ENCODE results near the gene CHMP1A.
"Not testable (repeated sequence)": the region's sequence is repeated elsewhere in the genome, so short reads cannot be mapped to it uniquely, and the experiment has no call there.

CHMP1A gene

DNA sequence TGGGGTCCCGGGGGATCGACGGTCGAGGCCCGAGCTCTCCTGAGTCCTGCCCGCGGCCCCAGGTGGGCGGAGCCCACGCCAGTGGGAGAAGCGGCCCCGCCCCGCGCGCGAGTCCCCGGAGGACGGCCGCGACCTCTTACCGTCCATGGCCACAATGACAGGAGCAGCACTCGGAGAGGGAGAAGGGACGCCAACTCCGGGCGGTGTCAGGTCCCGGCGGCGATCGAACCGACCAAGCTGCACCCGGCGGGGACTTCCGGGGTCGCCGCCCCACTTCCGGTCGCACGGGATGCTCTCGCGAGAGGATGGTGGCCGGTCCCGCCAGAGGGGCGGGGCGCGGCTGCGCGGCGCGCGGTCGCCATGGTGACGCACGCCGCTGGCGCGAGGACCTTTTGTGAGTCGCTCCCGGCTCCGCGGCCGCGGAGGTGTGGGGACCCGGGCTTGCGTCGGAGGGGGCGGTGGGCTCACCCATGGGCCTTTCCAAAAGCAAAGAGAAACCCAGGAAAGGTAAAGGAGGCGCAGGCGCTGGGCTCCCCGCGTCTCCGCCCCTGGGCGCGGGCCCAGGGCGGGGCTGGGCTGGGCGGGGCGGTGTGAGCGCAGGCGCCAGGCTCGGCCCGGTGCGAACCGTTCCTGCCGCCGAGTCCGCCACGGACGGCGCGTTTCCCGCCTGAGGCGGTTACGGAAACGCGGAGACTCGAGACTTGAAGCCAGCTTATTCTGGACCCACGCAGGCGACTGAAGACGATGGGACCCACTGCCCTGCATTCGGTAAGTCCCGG lies at the start of gene CHMP1A, which contains the start of gene SPATA33:
TSS of gene CHMP1A (minus strand) at position 267 of the 779 bp plus-strand sequence. CDS start at position 147, 120 bp downstream.
TSS of gene SPATA33 (plus strand) at position 395 of the 779 bp plus-strand sequence. CDS start at position 471, 76 bp downstream.
- Mint-ChIP-seq H3K27ac (peak within 1 kb of the TSS; percentile 90), H3K4me1 (ENCODE audit: low read depth) (peaks cover 41% of the 10 kb centered on the region), H3K9me3 (no peaks in the 10 kb centered on the region), H3K27me3 (no peaks in the 10 kb centered on the region), H3K36me3 (ENCODE audit: low read depth) (peaks cover 65% of the 10 kb centered on the region), H3K4me3 (peak within 1 kb of the TSS; percentile 91)
- peak; percentile 97 for DNase-seq

- Mint-ChIP-seq H3K4me3 (no peak overlapping the region), H3K27me3 (no peaks in the 10 kb centered on the region), H3K9me3 (no peaks in the 10 kb centered on the region), H3K4me1 (ENCODE audit: low read depth) (peaks cover 17% of the 10 kb centered on the region), H3K27ac (no peak overlapping the region), H3K36me3 (ENCODE audit: low read depth) (no peaks in the 10 kb centered on the region)
- DNase-seq, result no peak
Measured at GRCh38 chr16:89706518-89707260, 49.2 kb upstream of the CHMP1A start.

DNA sequence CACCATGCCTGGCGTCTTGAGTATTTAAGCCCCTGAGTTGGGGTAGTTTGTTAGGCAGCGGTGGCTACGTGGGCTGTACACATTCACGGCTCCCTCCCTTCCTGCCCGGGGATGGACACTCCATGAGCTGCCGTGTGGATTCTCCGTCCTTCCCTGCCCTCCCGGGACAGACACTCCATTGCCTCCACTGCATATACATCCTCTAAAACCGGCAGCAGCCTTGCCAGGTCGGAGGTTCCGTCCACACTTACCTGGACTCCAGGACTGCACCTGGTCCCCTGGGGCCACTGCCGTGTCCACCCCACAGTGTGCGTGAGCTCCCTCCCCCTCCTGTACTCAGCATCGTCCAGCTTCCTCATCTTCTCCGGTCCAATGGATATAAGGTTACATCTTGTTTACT lies 47.5 kb upstream of the CHMP1A start:
- peaks cover under 1% of the 10 kb centered on the region for H3K36me3 Mint-ChIP-seq (ENCODE audit: low read depth)
- no peak for DNase-seq
- H3K27me3 Mint-ChIP-seq, result no peaks in the 10 kb centered on the region
- H3K4me3 Mint-ChIP-seq, result no peak overlapping the region
- H3K27ac Mint-ChIP-seq, result no peak overlapping the region
- peaks cover 25% of the 10 kb centered on the region for H3K4me1 Mint-ChIP-seq (ENCODE audit: low read depth)
- H3K9me3 Mint-ChIP-seq, result no peaks in the 10 kb centered on the region

DNA sequence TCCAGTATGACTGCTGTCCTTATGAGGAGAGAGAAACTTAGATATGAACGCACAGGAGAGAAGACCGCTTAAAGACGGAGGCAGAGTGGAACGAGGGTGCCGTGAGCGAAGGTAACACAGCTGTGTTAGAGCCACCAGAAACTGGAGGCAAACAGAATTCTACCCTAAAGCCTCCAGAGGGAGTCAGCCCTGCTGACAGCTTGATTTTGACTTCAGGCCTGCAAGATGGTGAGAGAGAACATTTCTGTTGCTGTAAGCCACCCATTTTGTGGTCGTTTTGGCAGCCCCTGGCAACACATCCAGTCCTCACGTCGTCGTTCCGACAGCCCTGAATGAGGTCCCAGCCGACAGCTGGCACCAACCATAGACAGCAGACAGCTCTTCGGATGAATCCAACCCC lies 46.8 kb upstream of the CHMP1A start:
- DNase-seq, result no peak
- H3K27ac Mint-ChIP-seq, result no peak overlapping the region
- no peak overlapping the region for H3K4me3 Mint-ChIP-seq
- H3K9me3 Mint-ChIP-seq, result no peaks in the 10 kb centered on the region
- no peaks in the 10 kb centered on the region for H3K27me3 Mint-ChIP-seq
- peaks cover 29% of the 10 kb centered on the region for H3K4me1 Mint-ChIP-seq (ENCODE audit: low read depth)
- H3K36me3 Mint-ChIP-seq (ENCODE audit: low read depth), result peaks cover 6% of the 10 kb centered on the region

DNA sequence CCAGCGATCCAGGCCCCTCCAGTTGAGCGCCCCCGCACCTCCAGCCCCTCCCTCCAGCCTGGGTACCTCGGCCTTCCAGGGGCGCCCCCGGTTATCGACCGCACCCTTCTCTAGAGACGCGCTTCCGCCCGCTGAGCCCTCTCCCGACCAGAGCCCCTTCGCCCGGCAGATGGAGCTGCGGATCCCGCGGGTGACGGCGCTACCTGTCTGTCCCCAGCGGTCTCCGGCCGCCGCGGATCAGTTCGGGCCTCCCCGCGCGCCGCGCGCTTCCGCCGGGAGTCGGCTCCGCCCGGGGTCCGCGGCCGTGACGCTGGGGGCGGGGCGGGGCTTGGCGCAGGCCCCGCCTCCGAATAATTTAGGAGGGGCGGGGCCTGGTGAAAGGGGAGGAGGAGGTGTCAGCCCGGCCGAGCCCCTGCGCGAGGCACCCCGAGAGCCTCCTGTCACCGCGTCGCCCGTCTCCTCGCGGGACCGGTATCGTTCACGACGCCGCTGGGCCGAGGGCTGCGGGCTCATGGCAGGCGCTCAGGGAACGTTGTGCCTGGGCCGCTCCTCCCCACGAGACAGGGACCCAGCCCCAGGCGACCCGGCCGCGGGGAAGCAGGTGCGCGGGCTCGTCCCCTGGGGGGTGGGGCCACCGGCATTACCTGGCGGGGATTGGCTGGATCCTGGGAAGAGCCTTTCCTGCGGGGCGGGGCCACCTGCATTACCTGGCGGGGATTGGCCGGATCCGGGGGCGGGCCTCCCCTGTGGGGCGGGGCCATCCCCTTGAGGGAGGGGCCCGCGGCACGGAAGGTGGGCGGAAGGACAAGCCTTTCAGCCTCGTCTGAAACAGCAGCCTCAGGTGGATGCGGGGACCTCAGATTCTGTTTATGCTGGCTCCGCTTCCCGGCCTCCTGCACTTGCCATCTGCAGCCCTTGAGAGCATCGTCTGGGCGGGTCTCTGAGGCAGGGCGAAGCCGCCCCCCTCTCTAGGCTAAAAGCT lies 44.2 kb upstream of the CHMP1A start, which contains the start of gene SPATA2L:
TSS of gene SPATA2L (minus strand) at position 281 of the 982 bp plus-strand sequence. CDS start 473 bp downstream, outside the sequence.
- Mint-ChIP-seq H3K27ac (peak within 1 kb of the TSS; percentile 79), H3K27me3 (no peaks in the 10 kb centered on the region), H3K36me3 (ENCODE audit: low read depth) (peaks cover 17% of the 10 kb centered on the region)

DNA sequence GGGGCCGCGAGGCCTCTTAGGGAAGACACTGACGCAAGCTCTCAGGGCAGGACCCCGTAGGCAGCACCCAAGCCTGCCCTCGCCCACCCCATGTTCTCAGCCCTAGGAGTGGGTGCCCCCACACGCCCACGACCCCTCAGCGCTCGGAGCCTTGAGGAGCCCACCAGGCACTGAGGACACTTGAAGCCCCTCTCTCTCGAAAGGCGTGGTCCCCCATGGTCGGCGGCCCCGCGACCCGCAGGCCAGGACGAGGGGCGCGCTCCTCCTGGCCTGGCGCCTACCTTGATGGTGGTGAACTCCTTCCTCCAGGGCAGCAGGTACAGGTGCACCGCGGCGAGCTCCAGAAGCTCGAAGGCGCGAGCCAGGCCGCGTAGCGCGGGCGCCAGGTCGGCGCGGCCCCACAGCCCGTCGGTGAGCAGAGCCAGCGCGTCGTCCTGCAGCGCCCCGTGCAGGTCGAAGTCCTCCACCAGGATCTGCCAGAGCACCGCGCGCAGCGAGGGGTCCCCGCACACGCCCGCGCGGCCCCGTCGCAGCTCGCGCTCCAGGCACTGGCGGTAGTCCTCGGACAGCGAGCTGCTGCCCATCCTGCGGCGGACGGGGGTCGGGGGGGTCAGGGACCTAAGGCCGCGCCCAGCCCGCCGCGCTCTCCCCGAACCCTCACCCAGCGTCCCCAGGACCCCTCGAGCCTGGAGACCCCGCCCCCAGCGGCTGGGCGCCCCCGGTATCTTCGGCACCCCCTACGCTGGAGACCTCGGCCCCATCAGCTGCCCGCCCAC lies 43.3 kb upstream of the CHMP1A start:
- Mint-ChIP-seq H3K27me3 (no peaks in the 10 kb centered on the region), H3K27ac (peak overlapping the region; percentile 79), H3K4me1 (ENCODE audit: low read depth) (peaks cover 34% of the 10 kb centered on the region), H3K36me3 (ENCODE audit: low read depth) (peaks cover 25% of the 10 kb centered on the region), H3K4me3 (peak overlapping the region; percentile 78), H3K9me3 (no peaks in the 10 kb centered on the region)
- DNase-seq, result peak; percentile 70

More for the DNA sequence above, 44.2 kb upstream of the CHMP1A start, which contains the start of gene SPATA2L:
- H3K4me1 Mint-ChIP-seq (ENCODE audit: low read depth), result peaks cover 32% of the 10 kb centered on the region
- DNase-seq, result peak; percentile 99
- no peaks in the 10 kb centered on the region for H3K9me3 Mint-ChIP-seq
- peak within 1 kb of the TSS; percentile 78 for H3K4me3 Mint-ChIP-seq

DNA sequence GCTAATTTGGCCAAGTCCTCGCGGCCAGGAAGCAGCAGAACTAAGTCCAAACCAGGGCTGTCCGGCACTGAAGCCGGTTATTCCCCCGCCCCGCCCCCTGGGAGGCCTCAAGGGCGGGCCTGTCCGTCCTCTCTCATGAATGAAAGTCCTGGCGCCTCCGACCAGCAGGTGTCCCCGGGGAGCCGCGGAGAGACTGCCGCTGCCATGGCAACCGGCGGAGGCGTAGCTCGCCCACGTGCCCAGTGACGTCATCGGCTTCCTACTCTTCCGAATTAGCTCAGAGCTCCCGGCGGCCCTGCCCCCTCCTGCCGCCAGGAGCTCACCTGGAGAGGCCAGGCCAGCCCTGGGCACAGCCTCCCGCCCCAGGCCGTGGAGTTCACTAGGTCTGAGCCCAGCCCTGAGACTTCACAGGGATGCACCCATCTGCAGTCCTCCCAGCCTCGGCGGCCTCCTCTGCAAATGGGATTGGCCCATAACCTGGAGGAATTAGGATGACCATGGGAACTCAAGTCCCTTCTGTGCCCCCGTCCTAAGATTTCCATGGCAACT lies 42.7 kb upstream of the CHMP1A start:
- peaks cover 37% of the 10 kb centered on the region for H3K4me1 Mint-ChIP-seq (ENCODE audit: low read depth)
- DNase-seq, result peak; percentile 97
- peak overlapping the region; percentile 78 for H3K4me3 Mint-ChIP-seq
- H3K9me3 Mint-ChIP-seq, result no peaks in the 10 kb centered on the region
- peaks cover 31% of the 10 kb centered on the region for H3K36me3 Mint-ChIP-seq (ENCODE audit: low read depth)
- peak overlapping the region; percentile 79 for H3K27ac Mint-ChIP-seq
- no peaks in the 10 kb centered on the region for H3K27me3 Mint-ChIP-seq

GRCh38 chr16:89699629-89700099 lies 42.2 kb upstream of the CHMP1A start:
- H3K4me3 Mint-ChIP-seq, result peak overlapping the region; percentile 78
- H3K9me3 Mint-ChIP-seq, DNase-seq, H3K27me3 Mint-ChIP-seq: not testable (repeated sequence)
- H3K4me1 Mint-ChIP-seq (ENCODE audit: low read depth), result peaks cover 39% of the 10 kb centered on the region
- peaks cover 36% of the 10 kb centered on the region for H3K36me3 Mint-ChIP-seq (ENCODE audit: low read depth)
- H3K27ac Mint-ChIP-seq, result peak overlapping the region; percentile 79

DNA sequence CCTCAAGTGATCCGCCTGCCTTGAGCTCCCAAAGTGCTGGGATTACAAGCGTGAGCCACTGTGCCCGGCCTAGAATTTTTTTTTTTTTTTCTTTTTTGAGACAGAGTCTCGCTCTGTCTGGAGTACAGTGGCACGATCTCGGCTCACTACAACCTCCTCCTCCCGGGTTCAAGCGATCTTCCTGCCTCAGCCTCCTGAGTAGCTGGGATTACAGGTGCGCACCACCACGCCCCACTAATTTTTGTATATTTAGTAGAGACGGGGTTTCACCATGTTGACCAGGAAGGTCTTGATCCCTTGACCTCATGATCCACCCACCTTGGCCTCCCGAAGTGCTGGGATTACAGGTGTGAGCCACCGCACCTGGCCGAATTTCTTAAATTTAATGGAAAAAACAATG lies 41.2 kb upstream of the CHMP1A start:
- H3K4me3 Mint-ChIP-seq, H3K27ac Mint-ChIP-seq, DNase-seq, H3K27me3 Mint-ChIP-seq, H3K9me3 Mint-ChIP-seq: not testable (repeated sequence)
- H3K4me1 Mint-ChIP-seq (ENCODE audit: low read depth), result peaks cover 39% of the 10 kb centered on the region
- peaks cover 44% of the 10 kb centered on the region for H3K36me3 Mint-ChIP-seq (ENCODE audit: low read depth)

- DNase-seq, result no peak
- no peak overlapping the region for H3K4me3 Mint-ChIP-seq
- H3K4me1 Mint-ChIP-seq (ENCODE audit: low read depth), result peaks cover 36% of the 10 kb centered on the region
- H3K9me3 Mint-ChIP-seq, result no peaks in the 10 kb centered on the region
- no peaks in the 10 kb centered on the region for H3K27me3 Mint-ChIP-seq
- no peak overlapping the region for H3K27ac Mint-ChIP-seq
- peaks cover 54% of the 10 kb centered on the region for H3K36me3 Mint-ChIP-seq (ENCODE audit: low read depth)
Measured at GRCh38 chr16:89697616-89698331, 40.3 kb upstream of the CHMP1A start.

DNA sequence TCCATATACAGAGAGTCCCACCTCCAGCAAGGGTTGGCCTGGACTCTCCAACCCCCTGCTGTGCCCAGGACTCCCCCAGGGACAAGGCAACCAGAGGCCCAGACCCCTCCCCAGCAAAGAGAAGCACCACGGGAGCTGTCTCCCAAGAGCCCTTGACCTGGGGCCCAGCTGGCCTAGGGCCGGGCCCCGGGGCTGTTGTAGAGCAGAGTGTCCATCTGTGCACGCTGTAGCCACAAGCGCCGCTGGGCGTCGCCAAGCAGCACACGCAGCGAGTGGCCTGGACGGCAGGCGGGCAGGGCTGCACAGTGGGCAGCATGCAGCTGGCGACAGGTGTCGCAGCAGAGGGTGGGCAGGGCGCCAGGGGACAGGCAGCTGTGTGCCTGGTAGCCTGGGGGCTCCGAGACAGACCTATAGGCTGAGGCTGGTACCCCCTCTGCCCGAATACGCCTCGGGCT lies 39.7 kb upstream of the CHMP1A start:
- DNase-seq, result no peak
- Mint-ChIP-seq H3K36me3 (ENCODE audit: low read depth) (peaks cover 60% of the 10 kb centered on the region), H3K9me3 (no peaks in the 10 kb centered on the region), H3K27ac (no peak overlapping the region), H3K4me3 (no peak overlapping the region), H3K4me1 (ENCODE audit: low read depth) (peaks cover 31% of the 10 kb centered on the region), H3K27me3 (no peaks in the 10 kb centered on the region)

DNA sequence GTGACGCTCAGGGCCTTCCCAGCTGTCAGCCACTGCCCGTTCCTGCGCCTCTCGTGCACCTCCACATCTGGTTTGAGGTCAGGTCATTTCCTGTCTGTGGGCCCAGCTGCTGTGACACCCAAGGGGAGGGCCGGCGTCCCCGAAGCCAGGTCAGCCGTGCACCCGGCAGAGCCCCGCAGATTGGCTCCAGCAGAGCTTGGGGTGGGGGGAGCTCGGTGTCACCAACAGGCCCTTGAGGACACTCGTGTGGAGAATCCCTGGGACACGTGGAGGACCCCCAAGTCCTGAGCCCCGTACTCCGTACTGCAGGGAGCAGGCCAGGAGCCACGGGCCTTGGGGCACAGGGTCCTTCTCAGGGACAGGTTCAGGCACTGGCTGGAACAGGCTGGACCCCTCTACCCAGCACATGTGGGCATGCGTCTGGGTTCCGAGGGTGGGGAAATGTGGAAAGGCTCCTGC lies 39.2 kb upstream of the CHMP1A start:
- no peak for DNase-seq
- no peaks in the 10 kb centered on the region for H3K9me3 Mint-ChIP-seq
- no peak overlapping the region for H3K27ac Mint-ChIP-seq
- H3K4me1 Mint-ChIP-seq (ENCODE audit: low read depth), result peaks cover 29% of the 10 kb centered on the region
- H3K36me3 Mint-ChIP-seq (ENCODE audit: low read depth), result peaks cover 65% of the 10 kb centered on the region
- no peak overlapping the region for H3K4me3 Mint-ChIP-seq
- H3K27me3 Mint-ChIP-seq, result no peaks in the 10 kb centered on the region
